GM12874 (cell line): Measurements from ENCODE around the gene C12orf57.

Source experiments
- CTCF ChIP-seq: IDR thresholded peaks from 2 replicates; pipeline ENCODE4 v1.5.1; 2011; ENCODE audit warnings: low read depth, mild to moderate bottlenecking, control low read depth, low read length, moderate library complexity; ENCODE audit not compliant: insufficient read depth

The C12orf57 gene

GRCh38 chr12:6943389-6943721, 467 bp upstream of the C12orf57 start:
- TF ChIP-seq CTCF, result no peak

- TF ChIP-seq CTCF, result peak; percentile 92
Observed at GRCh38 chr12:6944381-6945186, 762 bp downstream of the C12orf57 start.

GRCh38 chr12:6945613-6946012, 1.8 kb downstream of the C12orf57 start:
- no peak for TF ChIP-seq CTCF

GRCh38 chr12:6946033-6946919, 2.5 kb downstream of the C12orf57 start:
- no peak for TF ChIP-seq CTCF

GRCh38 chr12:6946920-6947374, 3.1 kb downstream of the C12orf57 start:
- no peak for TF ChIP-seq CTCF

GRCh38 chr12:6947615-6948014, 3.8 kb downstream of the C12orf57 start:
- TF ChIP-seq CTCF, result no peak

GRCh38 chr12:6948873-6949594, 5.2 kb downstream of the C12orf57 start:
- peak; percentile 37; the same call in 1 of the 2 replicates for TF ChIP-seq CTCF
